ENCODE measurements around the gene ADGRL3.

Gene ADGRL3

GRCh38 chr4:61786211-61786610, 586.1 kb downstream of the ADGRL3 start (continued):
- no peak for TF ChIP-seq ZNF501 (tag by site-specific recombination; IDR thresholded peaks at IDR 0.05)
- TF ChIP-seq, protein P1, sequence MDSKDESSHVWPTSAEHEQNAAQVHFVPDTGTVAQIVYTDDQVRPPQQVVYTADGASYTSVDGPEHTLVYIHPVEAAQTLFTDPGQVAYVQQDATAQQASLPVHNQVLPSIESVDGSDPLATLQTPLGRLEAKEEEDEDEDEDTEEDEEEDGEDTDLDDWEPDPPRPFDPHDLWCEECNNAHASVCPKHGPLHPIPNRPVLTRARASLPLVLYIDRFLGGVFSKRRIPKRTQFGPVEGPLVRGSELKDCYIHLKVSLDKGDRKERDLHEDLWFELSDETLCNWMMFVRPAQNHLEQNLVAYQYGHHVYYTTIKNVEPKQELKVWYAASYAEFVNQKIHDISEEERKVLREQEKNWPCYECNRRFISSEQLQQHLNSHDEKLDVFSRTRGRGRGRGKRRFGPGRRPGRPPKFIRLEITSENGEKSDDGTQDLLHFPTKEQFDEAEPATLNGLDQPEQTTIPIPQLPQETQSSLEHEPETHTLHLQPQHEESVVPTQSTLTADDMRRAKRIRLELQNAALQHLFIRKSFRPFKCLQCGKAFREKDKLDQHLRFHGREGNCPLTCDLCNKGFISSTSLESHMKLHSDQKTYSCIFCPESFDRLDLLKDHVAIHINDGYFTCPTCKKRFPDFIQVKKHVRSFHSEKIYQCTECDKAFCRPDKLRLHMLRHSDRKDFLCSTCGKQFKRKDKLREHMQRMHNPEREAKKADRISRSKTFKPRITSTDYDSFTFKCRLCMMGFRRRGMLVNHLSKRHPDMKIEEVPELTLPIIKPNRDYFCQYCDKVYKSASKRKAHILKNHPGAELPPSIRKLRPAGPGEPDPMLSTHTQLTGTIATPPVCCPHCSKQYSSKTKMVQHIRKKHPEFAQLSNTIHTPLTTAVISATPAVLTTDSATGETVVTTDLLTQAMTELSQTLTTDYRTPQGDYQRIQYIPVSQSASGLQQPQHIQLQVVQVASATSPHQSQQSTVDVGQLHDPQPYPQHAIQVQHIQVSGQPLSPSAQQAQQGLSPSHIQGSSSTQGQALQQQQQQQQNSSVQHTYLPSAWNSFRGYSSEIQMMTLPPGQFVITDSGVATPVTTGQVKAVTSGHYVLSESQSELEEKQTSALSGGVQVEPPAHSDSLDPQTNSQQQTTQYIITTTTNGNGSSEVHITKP (tag by site-specific recombination; IDR thresholded peaks at IDR 0.05), result no peak
- TF ChIP-seq ZNF792 (tag by site-specific recombination; IDR thresholded peaks at IDR 0.05), result no peak
- TF ChIP-seq, protein P2, sequence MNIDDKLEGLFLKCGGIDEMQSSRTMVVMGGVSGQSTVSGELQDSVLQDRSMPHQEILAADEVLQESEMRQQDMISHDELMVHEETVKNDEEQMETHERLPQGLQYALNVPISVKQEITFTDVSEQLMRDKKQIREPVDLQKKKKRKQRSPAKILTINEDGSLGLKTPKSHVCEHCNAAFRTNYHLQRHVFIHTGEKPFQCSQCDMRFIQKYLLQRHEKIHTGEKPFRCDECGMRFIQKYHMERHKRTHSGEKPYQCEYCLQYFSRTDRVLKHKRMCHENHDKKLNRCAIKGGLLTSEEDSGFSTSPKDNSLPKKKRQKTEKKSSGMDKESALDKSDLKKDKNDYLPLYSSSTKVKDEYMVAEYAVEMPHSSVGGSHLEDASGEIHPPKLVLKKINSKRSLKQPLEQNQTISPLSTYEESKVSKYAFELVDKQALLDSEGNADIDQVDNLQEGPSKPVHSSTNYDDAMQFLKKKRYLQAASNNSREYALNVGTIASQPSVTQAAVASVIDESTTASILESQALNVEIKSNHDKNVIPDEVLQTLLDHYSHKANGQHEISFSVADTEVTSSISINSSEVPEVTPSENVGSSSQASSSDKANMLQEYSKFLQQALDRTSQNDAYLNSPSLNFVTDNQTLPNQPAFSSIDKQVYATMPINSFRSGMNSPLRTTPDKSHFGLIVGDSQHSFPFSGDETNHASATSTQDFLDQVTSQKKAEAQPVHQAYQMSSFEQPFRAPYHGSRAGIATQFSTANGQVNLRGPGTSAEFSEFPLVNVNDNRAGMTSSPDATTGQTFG (tag by site-specific recombination; IDR thresholded peaks at IDR 0.05; ENCODE audit: borderline replicate concordance), result no peak
- TF ChIP-seq ZNF549 (tag by site-specific recombination; IDR thresholded peaks at IDR 0.05), result no peak
- no peak for TF ChIP-seq GLI4 (tag by site-specific recombination; IDR thresholded peaks at IDR 0.05)
- TF ChIP-seq PRDM1 (tag by site-specific recombination; IDR thresholded peaks at IDR 0.05), result no peak
- TF ChIP-seq ZNF677 (tag by site-specific recombination; IDR thresholded peaks at IDR 0.05), result no peak

GRCh38 chr4:61795998-61796397, 595.9 kb downstream of the ADGRL3 start:
- no peaks in the 10 kb centered on the region for H3K4me1 ChIP-seq (ENCODE audit: control insufficient read depth, insufficient read depth, low read length)
- TF ChIP-seq, protein P3, sequence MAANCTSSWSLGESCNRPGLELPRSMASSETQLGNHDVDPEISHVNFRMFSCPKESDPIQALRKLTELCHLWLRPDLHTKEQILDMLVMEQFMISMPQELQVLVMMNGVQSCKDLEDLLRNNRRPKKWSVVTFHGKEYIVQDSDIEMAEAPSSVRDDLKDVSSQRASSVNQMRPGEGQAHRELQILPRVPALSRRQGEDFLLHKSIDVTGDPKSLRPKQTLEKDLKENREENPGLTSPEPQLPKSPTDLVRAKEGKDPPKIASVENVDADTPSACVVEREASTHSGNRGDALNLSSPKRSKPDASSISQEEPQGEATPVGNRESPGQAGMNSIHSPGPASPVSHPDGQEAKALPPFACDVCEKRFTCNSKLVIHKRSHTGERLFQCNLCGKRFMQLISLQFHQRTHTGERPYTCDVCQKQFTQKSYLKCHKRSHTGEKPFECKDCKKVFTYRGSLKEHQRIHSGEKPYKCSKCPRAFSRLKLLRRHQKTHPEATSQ (tag by site-specific recombination; IDR thresholded peaks at IDR 0.05), result no peak
- TF ChIP-seq ZNF449 (tag by site-specific recombination; IDR thresholded peaks at IDR 0.05) (no peak), TCF7L2 (IDR thresholded peaks at IDR 0.05; ENCODE audit: borderline replicate concordance, low read depth, low read length) (no peak)
- ChIA-PET CTCF (no interaction called here), POLR2A (no interaction called here)
- no peak overlapping the region for H3K27ac ChIP-seq (ENCODE audit: extremely low read depth, low read depth, low read length)
- H3K9me3 ChIP-seq (ENCODE audit: control insufficient read depth, insufficient read depth, low read depth, low read length), result no peaks in the 10 kb centered on the region
- H3K4me3 ChIP-seq (ENCODE audit: low read depth, low read length), result no peak overlapping the region
- no peaks in the 10 kb centered on the region for H3K36me3 ChIP-seq (ENCODE audit: control insufficient read depth in 2 of 2, insufficient read depth in 1 of 2, low read length in 2 of 2)

GRCh38 chr4:61799794-61800193, 599.7 kb downstream of the ADGRL3 start:
- POLR2A ChIA-PET, result no interaction called here
- Histone ChIP-seq H3K4me3 (ENCODE audit: low read depth, low read length) (no peak overlapping the region), H3K36me3 (ENCODE audit: control insufficient read depth in 2 of 2, insufficient read depth in 1 of 2, low read length in 2 of 2) (no peaks in the 10 kb centered on the region), H3K9me3 (ENCODE audit: control insufficient read depth, insufficient read depth, low read depth, low read length) (no peaks in the 10 kb centered on the region), H3K4me1 (ENCODE audit: control insufficient read depth, insufficient read depth, low read length) (no peaks in the 10 kb centered on the region), H3K27ac (ENCODE audit: extremely low read depth, low read depth, low read length) (no peak overlapping the region)
- CTCF ChIA-PET, result interaction anchor here (0.8 kb wide), 1 partner anchor 16 kb away, joined by 3 read pairs; no protein-coding TSS in a partner anchor
- TF ChIP-seq, protein P4, sequence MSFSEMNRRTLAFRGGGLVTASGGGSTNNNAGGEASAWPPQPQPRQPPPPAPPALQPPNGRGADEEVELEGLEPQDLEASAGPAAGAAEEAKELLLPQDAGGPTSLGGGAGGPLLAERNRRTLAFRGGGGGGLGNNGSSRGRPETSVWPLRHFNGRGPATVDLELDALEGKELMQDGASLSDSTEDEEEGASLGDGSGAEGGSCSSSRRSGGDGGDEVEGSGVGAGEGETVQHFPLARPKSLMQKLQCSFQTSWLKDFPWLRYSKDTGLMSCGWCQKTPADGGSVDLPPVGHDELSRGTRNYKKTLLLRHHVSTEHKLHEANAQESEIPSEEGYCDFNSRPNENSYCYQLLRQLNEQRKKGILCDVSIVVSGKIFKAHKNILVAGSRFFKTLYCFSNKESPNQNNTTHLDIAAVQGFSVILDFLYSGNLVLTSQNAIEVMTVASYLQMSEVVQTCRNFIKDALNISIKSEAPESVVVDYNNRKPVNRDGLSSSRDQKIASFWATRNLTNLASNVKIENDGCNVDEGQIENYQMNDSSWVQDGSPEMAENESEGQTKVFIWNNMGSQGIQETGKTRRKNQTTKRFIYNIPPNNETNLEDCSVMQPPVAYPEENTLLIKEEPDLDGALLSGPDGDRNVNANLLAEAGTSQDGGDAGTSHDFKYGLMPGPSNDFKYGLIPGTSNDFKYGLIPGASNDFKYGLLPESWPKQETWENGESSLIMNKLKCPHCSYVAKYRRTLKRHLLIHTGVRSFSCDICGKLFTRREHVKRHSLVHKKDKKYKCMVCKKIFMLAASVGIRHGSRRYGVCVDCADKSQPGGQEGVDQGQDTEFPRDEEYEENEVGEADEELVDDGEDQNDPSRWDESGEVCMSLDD (tag by site-specific recombination; IDR thresholded peaks at IDR 0.05), result no peak
- TF ChIP-seq ZFHX2 (tag by site-specific recombination; conservative IDR thresholded peaks at IDR 0.05) (no peak), IKZF3 (tag by site-specific recombination; IDR thresholded peaks at IDR 0.05) (no peak), KLF10 (tag by site-specific recombination; IDR thresholded peaks at IDR 0.05) (no peak), SCRT1 (tag by site-specific recombination; IDR thresholded peaks at IDR 0.05; ENCODE audit: borderline replicate concordance) (no peak), OSR2 (tag by site-specific recombination; IDR thresholded peaks at IDR 0.05) (no peak), ZNF571 (tag by site-specific recombination; IDR thresholded peaks at IDR 0.05) (no peak)
- TF ChIP-seq, protein P5, sequence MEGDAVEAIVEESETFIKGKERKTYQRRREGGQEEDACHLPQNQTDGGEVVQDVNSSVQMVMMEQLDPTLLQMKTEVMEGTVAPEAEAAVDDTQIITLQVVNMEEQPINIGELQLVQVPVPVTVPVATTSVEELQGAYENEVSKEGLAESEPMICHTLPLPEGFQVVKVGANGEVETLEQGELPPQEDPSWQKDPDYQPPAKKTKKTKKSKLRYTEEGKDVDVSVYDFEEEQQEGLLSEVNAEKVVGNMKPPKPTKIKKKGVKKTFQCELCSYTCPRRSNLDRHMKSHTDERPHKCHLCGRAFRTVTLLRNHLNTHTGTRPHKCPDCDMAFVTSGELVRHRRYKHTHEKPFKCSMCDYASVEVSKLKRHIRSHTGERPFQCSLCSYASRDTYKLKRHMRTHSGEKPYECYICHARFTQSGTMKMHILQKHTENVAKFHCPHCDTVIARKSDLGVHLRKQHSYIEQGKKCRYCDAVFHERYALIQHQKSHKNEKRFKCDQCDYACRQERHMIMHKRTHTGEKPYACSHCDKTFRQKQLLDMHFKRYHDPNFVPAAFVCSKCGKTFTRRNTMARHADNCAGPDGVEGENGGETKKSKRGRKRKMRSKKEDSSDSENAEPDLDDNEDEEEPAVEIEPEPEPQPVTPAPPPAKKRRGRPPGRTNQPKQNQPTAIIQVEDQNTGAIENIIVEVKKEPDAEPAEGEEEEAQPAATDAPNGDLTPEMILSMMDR (tag by site-specific recombination; IDR thresholded peaks at IDR 0.05), result no peak

Data from HEK293 (cell line).